GM20000 (cell line): Measurements from ENCODE around the gene STXBP5.

ENCODE experiments used
- DNase-seq: peaks from one replicate; pipeline ENCODE4 v3.0.0; 2012; ENCODE audit warnings: low spot score
- TF ChIP-seq, protein P1 (sequence below): IDR thresholded peaks from 2 replicates; pipeline ENCODE4 v1.5.1; 2012; ENCODE audit warnings: mild to moderate bottlenecking, control low read depth; ENCODE audit errors: extremely low read depth, missing control alignments

STXBP5 gene

DNA sequence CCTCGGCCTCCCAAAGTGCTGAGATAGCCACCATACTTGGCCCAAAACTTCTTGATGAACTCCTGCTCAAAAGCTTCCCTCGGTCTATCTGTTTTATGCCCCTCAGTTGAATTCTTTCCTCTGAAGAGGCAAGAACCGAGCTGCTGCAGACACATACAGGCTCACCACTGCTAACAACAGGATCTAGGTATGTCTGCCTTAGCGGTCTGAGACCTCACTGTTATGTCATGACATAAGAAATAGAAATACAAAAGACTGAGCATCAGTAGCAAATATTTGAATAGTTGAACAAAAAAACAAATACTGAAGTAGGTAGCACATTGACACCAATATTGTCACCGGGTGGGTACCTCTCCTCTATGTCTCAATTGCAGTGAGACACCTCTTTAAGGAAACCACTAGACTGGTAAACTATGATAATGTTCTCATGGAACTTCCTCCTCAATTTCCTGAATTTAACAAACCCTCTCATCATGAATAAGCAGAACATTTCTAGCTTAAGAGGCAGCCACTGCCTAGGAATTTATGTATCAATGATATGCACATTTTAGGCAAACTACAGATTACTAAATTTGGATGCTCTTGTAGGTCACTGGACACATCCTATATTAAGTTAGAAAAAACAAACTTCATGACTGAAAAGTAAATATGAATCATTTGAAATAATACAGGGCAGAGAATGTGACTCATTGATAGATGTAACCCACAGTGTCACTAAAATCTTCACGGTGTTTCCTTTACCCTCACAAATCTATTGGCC, 9.4 kb upstream of the STXBP5 start:
- TF ChIP-seq, protein P1, sequence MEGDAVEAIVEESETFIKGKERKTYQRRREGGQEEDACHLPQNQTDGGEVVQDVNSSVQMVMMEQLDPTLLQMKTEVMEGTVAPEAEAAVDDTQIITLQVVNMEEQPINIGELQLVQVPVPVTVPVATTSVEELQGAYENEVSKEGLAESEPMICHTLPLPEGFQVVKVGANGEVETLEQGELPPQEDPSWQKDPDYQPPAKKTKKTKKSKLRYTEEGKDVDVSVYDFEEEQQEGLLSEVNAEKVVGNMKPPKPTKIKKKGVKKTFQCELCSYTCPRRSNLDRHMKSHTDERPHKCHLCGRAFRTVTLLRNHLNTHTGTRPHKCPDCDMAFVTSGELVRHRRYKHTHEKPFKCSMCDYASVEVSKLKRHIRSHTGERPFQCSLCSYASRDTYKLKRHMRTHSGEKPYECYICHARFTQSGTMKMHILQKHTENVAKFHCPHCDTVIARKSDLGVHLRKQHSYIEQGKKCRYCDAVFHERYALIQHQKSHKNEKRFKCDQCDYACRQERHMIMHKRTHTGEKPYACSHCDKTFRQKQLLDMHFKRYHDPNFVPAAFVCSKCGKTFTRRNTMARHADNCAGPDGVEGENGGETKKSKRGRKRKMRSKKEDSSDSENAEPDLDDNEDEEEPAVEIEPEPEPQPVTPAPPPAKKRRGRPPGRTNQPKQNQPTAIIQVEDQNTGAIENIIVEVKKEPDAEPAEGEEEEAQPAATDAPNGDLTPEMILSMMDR = no peak
- no peak for DNase-seq

DNA sequence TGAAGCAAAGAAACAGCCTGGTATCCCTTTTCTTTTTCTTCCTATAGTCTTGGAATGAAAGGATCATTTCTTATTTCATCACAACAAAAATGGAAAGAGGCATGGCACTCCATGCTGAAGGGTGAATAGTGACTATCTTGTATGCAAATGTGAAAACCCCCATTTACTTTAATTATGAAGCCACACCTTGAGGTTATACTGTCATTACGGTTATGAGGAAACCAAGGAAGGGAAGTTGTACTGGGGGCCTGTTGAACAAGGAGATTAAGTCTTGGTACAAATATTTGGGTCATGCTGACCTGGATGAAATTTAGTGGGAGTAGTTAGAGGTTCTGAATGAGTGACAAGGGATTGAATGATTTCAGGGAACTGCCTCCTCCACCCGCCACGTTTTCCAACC, 8.7 kb upstream of the STXBP5 start:
- TF ChIP-seq, protein P1 = no peak
- no peak for DNase-seq

DNA sequence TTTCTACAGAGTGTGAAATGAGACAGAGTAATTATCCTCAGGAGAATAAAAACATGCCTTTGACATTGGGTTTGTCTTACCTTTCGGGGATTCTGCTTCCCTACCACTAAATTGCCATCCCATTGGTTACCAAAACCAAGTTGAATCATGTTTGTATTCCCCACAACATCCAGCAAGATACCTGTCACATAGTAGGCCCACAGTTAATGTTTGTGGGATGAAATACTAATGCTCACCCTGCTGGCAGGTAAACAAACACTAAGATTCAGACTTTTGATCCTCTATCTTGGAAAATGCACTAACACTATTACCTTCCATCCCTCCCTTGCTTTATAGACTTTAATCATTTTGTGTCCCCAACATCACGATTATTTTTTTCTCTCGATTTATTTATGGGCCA, 8.2 kb upstream of the STXBP5 start:
- DNase-seq = no peak
- TF ChIP-seq, protein P1 = no peak

DNA sequence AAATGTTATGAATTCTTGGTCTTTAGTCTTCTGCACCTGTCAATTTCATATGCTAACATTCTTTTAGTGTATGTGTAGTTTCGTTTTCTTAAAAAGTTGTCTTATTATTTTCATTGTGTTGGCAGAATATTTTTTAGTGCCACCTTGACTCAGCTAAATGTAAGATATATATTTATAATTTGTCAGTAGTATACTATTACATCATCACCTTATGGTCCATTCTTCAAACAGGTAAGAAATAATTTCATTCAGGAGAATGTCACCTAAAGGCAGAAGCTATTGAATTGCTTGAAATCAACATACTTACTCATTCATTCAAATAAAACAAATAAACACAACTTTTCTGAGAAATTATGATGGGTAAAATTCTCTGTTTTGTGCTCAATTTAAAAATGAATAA, 3.5 kb upstream of the STXBP5 start:
- TF ChIP-seq, protein P1 = no peak
- DNase-seq = no peak

DNA sequence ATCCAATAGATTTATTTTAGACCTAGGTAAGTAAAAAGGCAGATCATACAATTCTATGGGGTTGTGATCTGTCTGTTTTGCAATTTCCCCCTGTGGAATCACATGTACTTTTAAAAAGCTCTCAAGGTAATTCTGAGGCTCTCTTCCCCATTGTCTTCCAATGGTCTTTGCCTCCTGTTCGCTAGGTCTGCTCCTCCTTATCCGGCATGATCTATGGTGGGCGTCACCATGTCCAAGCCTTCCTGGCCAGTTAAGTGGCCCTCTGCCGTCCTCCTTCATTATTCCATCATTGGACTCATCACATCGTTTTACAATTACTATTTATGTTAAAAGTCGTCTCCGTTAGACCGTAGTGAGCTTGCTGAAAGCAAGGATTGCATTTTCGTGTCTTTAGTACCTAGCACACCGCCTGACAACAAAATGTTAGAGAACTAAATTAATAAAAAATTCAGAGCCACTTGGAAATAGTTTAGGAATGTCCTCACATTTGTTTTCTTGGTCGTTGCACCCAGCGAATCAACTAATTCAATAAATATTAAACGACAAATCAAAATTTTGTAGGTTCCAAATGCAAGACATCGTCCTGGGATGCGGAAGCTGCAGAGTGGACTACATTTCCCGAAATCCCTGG, 2.2 kb upstream of the STXBP5 start:
- TF ChIP-seq, protein P1 = no peak
- DNase-seq = peak; percentile 34

DNA sequence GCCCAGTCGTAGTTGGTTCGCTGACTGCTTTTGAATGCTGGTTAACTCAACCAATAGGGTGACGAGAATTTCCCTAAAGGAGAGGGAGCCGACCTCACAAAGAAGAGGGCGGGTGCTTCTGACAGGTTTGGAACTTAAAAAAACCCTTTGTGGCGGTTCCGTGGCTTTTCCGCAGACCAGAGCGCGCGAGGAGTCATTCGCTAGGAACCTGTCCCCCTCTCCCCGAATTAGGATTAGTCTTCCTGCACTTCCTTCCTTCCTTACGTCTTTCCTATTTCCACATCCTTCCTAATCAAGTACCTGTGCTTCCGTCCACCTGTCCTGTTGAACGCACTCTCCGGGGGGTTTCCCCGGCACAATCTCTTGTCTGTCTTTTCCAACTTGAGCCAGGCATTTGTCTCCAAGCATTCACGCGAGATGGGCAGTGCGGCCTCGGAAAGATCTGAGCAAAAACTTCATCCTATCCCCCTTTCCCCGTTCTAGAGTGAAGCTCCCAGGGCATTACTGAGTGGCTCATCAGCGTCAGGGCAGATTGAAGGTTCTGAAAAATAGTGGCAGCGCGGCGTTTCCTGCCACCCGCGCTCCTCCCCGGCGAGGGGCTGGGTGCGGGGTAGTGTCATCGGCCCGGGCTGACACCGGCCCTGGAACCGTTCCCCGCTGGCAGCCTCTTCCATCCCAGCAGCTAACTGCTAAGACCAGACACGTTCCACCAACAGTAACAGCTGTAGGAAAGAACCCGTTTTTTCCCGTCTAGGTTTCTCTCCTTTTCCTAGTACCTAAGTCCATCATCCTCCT, 1.5 kb upstream of the STXBP5 start:
- TF ChIP-seq, protein P1 = no peak
- peak; percentile 92 for DNase-seq

DNA sequence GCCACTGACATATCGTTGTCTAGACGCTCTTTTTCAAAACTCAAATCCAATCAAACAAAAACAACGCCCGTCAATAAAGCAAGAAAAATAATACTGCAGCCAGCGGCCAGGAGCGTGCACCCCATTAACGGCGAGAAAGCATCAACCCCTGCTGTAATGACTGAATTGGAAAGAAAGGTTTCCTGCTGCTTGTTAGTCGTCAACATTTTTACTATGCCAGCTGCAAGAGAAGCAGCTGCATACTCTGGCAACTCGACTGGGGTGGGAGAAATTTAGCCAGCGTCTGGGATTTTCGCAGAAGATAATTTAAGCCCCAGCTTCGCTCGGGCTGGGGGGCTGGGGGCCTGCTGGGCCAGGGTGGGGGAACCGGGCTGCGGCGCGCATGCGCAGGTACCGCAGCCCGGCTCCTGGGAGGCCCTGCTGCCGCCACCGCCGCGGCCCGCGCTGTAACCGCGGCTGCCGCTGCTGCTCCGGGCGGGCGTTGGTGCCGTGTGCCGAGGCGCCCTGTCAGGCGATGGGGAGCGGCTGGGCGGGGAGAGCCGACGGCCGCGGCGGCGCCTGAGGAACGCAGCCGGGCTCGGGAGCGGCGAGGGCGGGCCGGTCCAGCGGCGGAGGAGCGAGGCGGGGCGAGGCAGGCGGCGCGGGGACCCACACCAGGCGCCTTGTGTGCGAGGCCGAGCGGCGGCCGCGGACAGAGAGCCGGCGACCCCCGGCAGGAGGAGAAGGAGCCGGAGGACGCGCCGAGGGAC, 732 bp upstream of the STXBP5 start:
- TF ChIP-seq, protein P1 = no peak
- peak; percentile 92 for DNase-seq
